GM13976 (cell line): Measurements from ENCODE around the gene DPY19L3.

Experiments
- DNase-seq: peaks from one replicate; pipeline ENCODE4 v3.0.0; 2012; ENCODE audit warnings: low spot score
- CTCF ChIP-seq: IDR thresholded peaks from 2 replicates; pipeline ENCODE4 v1.5.1; 2012; ENCODE audit warnings: borderline replicate concordance, mild to moderate bottlenecking; ENCODE audit not compliant: insufficient read depth; ENCODE audit errors: extremely low read depth, missing control alignments, control extremely low read depth
- in situ Hi-C: fragments of 300-500 bp; cut with MboI; formaldehyde crosslinking; loops from one replicate; pipeline ENCODE4 v1.12.0; 2022; ENCODE audit warnings: low sequenced_read_pairs, mixed read lengths, inconsistent platforms; ENCODE audit not compliant: unreplicated experiment

DPY19L3 gene

GRCh38 chr19:32404933-32405430, 588 bp upstream of the DPY19L3 start:
- in situ Hi-C loops: no loop called here
- DNase-seq: no peak
- no peak for TF ChIP-seq CTCF

GRCh38 chr19:32406161-32407003, 812 bp downstream of the DPY19L3 start:
- in situ Hi-C loops: no loop called here
- no peak for TF ChIP-seq CTCF
- no peak for DNase-seq

- no peak for DNase-seq
- no peak for TF ChIP-seq CTCF
- in situ Hi-C loops: no loop called here
Measured at GRCh38 chr19:32407004-32407992, 1.7 kb downstream of the DPY19L3 start.

- in situ Hi-C loops: no loop called here
- DNase-seq: no peak
- TF ChIP-seq CTCF: no peak
Measured at GRCh38 chr19:32415246-32415645, 9.7 kb downstream of the DPY19L3 start.

- DNase-seq: no peak
- in situ Hi-C loops: no loop called here
- TF ChIP-seq CTCF: no peak
Measured at GRCh38 chr19:32415669-32416068, 10.1 kb downstream of the DPY19L3 start.

GRCh38 chr19:32416749-32417456, 11.3 kb downstream of the DPY19L3 start:
- in situ Hi-C loops: no loop called here
- DNase-seq: no peak
- TF ChIP-seq CTCF: no peak
